HG03159 (cell line): ENCODE results near the gene SLC28A1.
"Not testable (repeated sequence)": the region's sequence is repeated elsewhere in the genome, so short reads cannot be mapped to it uniquely, and the experiment has no call there.

Source experiments
- ATAC-seq: cut with Tn5 transposase; IDR thresholded peaks from one replicate; pipeline ENCODE4 v1.9.1; 2021; ENCODE audit warnings: mild to moderate bottlenecking, moderate library complexity; ENCODE audit not compliant: unreplicated experiment

SLC28A1 gene

GRCh38 chr15:84883916-84884781, at the start of gene SLC28A1:
Gene SLC28A1, plus strand, starts transcription at chr15:84884662. Its CDS starts 3,099 bp downstream, at chr15:84887761.
- ATAC-seq: no peak

GRCh38 chr15:84834969-84835368, 49.5 kb upstream of the SLC28A1 start:
- no peak for ATAC-seq

- ATAC-seq: no peak
Measured at GRCh38 chr15:84835661-84836337, 48.7 kb upstream of the SLC28A1 start.

DNA sequence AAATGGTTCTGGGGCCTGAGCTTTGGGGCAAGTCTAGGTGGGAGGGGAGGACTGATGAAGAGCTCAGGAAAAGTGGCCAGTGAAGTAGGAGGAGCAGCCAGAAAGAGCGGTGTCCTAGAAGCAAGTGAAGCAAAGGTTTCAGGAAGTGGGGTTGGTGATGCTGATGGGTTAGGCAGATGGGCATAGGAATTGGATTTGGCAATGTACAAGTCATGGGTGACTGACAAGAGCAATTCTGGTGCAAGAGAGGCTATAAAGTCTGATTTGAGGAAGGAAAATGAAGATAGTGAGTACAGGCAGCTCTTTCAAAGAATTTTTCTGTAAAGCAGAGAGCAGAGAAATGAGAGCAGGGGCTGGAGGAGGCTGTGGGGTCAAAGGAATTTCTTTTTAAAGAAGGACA, 47.6 kb upstream of the SLC28A1 start:
- no peak for ATAC-seq

DNA sequence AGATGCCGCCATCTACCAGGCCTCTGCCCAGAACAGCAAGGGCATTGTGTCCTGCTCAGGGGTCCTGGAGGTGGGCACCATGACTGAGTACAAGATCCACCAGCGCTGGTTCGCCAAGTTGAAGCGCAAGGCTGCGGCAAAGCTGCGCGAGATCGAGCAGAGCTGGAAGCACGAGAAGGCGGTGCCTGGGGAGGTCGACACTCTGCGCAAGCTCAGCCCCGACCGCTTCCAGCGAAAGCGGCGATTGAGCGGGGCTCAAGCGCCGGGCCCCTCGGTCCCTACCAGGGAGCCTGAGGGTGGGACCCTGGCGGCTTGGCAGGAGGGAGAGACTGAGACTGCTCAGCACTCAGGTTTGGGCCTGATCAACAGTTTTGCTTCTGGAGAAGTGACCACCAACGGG, 44.7 kb upstream of the SLC28A1 start:
- ATAC-seq: no peak

GRCh38 chr15:84840255-84840654, 44.2 kb upstream of the SLC28A1 start:
- no peak for ATAC-seq

- ATAC-seq: no peak
Measured at GRCh38 chr15:84840741-84841429, 43.6 kb upstream of the SLC28A1 start.

DNA sequence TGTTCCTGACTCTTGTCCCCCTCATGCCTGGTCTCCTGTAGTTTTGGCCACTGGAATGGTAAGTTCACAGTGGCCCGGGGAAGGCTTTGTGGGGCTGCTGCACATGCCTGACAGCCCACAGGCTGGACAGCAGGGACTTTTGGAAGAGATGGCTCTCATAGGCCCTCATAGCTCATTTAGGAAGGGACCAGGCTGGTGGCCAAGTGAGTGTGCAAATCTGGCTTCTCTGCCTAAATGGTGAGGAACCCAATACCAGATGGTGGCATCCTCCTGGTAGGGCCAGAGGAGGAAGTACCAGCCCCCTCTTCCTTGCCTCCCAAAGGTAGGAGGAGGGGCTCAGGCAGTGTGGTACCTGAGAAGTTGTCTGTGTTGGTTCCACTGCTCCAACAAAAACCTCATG, 41.7 kb upstream of the SLC28A1 start:
- ATAC-seq: no peak

- no peak for ATAC-seq
Measured at GRCh38 chr15:84844964-84845363, 39.5 kb upstream of the SLC28A1 start.

GRCh38 chr15:84845631-84846030, 38.8 kb upstream of the SLC28A1 start:
- ATAC-seq: not testable (repeated sequence)

DNA sequence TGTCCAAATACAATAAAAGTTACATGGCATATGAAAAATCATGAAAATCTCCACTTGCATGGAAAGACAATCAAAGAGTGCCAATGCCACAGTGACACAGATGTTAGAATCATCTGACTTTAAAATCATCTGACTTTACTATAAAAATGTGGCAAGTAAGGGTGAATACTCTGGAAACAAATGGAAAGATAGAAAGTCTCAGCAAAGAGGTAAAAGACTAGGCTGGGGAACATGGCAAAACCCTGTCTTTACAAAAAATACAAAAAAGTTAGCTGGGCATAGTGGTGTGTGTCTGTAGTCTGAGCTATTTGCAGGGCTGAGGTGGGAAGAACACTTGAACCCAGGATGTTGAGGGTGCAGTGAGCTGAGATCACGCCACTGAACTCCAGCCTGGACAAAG, 38.2 kb upstream of the SLC28A1 start:
- no peak for ATAC-seq

GRCh38 chr15:84847382-84847781, 37.1 kb upstream of the SLC28A1 start:
- ATAC-seq: no peak

DNA sequence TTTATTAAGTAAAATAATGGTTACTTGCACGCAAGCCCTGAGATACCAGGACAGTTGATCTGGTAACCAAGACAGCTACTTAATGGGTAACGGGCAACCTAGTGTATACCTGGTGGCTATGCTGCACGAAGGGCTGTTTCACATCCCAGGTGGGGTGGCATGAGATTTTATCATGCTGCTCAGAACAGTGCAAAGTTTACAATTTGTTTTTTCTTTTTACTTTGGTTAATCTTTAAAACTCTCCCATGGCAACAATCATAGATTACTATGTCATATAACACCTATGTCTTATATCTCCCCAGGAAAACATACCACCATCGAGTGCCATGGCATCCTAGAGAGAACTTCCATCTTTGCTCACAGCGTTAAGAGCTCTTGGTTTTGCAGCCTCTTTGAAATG, 32.2 kb upstream of the SLC28A1 start:
- no peak for ATAC-seq

DNA sequence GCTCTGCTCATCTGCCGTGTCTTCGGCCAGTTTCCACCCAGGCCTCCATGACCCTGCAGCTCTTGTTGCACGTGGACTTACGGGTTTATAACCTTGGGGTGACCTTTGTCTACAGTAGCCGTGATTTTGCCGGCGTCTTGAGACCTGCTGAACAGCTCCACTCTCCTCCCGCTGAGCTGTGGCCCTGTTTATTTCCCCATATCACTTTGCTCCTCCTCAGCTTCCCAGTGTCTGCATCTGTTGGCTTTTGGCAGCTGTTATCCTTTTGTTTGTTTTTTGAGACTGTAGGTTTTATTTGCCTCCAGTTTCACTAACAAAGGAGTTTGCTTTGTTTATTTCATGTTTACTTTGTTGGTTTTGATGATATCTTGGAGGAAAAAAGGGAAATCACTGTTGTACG, 29.3 kb upstream of the SLC28A1 start:
- ATAC-seq: no peak

DNA sequence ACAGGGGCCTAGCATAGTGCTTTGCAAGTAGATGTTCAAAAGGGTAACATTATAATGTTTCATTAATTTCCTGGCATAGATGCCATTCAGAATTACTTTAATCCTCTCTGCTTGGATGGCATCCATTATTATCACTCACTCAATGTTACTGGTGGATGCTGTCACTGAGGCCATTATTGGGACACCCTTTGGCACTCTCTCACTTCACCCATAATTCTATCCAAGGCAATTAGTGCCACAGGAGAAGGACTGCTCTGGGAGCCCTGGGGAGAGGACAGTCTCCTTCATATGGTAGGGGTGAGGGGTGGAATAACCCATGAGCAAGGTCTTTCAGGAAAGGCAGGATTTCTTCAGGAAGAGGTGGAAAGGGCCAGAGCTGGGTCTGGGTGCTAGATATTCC, 28.7 kb upstream of the SLC28A1 start:
- no peak for ATAC-seq

DNA sequence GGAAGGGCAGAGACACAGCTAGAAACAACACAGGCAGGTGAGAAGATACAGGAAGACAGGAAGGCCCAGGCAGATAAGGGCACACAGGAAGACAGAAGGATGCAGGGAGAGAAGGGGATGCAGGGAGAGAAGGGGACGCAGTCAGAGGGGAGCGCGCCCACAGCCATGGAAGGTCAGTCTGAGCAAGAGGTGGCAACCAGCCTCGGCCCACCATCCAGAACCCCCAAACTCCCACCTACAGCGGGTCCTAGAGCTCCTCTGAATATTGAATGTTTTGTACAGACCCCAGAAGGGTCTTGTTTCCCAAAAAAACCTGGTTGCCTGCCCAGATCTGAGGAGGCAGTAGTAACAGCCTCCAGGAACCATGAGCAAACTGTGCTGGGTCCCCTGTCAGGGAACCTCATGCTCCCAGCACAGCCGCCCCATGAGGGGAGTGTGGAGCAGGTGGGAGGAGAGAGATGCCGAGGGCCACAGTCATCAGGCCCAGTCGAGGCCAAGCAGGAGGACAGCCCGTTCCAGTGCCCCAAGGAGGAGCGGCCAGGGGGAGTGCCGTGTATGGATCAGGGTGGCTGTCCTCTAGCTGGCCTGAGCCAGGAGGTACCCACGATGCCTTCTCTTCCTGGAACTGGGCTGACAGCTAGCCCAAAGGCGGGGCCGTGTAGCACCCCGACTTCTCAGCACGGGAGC, 27.6 kb upstream of the SLC28A1 start:
- no peak for ATAC-seq

DNA sequence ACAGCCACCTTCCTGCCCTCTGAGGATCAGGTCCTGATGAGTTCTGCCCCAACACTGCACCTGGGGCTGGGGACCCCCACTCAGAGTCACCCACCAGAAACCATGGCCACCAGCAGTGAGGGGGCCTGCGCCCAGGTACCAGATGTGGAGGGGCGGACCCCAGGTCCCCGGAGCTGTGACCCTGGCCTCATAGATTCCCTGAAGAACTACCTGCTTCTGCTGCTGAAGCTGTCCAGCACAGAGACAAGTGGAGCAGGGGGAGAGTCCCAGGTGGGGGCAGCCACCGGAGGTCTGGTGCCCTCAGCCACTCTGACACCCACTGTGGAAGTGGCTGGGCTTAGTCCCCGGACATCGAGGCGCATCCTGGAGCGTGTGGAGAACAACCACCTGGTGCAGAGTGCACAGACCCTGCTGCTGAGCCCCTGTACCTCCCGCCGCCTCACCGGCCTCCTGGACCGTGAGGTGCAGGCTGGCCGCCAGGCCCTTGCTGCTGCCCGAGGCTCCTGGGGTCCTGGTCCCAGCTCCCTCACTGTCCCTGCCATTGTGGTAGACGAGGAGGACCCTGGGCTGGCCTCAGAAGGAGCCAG, 27.0 kb upstream of the SLC28A1 start:
- ATAC-seq: no peak

DNA sequence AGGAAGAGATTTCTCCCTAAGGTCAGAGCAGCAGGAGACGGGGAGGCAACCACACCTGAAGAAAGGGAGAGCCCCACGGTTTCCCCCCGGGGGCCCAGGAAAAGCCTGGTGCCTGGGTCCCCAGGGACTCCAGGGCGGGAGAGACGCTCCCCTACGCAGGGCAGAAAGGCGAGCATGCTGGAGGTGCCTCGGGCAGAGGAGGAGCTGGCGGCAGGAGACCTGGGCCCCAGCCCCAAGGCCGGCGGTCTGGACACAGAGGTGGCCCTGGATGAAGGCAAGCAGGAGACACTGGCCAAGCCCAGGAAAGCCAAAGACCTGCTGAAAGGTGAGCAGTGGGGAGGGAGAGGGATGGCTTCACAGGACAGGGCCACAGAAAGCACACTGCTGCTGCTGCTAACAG, 26.2 kb upstream of the SLC28A1 start:
- ATAC-seq: no peak

DNA sequence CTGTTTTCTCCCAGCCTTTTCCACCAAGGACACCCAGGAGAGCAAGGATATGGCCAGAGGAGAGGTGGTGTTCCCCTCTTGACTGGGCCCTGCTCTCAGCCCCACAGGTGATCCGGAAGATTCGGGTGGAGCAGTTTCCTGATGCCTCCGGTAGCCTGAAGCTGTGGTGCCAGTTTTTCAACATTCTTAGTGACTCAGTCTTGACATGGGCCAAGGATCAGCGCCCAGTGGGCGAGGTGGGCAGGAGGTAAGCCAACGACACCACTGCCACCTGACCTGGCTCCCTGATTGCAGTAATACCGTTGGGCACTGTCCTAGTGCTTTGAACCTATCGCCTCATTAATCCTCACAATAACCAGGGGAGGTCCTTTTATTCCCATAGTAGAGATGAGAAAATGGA, 25.3 kb upstream of the SLC28A1 start:
- no peak for ATAC-seq

GRCh38 chr15:84859651-84860050, 24.8 kb upstream of the SLC28A1 start:
- ATAC-seq: no peak

- no peak for ATAC-seq
Measured at GRCh38 chr15:84861781-84862180, 22.7 kb upstream of the SLC28A1 start.
